ENCODE measurements around the gene GPR33. TPM values are rescaled to one million over a fixed set of nuclear protein-coding genes. Genes with fewer than 3 reads are reported as not detected.
"Not testable (repeated sequence)": the region's sequence is repeated elsewhere in the genome, so short reads cannot be mapped to it uniquely, and the experiment has no call there.

The GPR33 gene
- total RNA-seq, 1 experiment from 2014 or later: not detected

DNA sequence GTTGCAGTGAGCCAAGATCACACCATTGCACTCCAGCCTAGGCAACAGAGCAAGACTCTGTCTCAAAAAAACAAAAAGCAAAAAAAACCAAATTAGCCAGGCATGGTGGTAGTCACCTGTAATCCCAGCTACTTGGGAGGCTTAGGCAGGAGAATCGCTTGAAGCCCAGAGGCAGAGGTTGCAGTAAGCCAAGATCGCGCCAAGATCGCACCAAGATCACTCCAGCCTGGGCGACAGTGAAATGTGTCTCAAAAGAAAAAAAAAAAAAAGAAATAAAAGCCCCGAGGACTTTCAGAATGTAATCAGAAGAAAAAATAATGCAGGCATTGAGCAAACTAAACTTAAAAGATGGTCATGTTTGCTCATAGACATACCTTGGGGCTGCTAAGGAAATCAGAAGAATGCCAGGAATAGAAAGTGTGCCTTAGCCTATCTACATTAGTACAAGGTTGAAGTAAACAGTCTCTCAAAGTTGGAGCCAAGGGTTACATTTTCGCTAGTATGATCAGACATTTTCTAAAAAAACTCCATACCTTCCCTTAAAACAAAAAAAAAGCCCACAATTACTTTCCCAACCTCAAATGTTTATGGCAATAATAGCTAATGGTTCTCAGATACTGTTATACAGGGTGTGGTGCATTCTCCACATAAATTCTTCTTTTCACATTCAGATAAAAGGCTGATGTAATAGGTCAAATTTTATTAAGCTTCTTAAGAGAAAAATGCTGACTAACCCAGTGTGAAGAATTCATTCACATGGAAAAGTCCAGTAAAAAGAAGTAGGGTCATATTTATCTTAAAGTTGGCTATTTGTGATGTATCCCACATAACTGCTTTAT, 46.3 kb downstream of the GPR33 start:
- H3K9me3 ChIP-seq (replicated peaks): no peaks in the 10 kb centered on the region; the same call in 1 of the 2 replicates
- no peaks in the 10 kb centered on the region for H3K36me3 ChIP-seq
- DNase-seq: no peak
- H3K27me3 ChIP-seq: no peaks in the 10 kb centered on the region
- H3K4me1 ChIP-seq: no peaks in the 10 kb centered on the region
- H3K27ac ChIP-seq: no peak overlapping the region
- no peak overlapping the region for H3K4me3 ChIP-seq

DNA sequence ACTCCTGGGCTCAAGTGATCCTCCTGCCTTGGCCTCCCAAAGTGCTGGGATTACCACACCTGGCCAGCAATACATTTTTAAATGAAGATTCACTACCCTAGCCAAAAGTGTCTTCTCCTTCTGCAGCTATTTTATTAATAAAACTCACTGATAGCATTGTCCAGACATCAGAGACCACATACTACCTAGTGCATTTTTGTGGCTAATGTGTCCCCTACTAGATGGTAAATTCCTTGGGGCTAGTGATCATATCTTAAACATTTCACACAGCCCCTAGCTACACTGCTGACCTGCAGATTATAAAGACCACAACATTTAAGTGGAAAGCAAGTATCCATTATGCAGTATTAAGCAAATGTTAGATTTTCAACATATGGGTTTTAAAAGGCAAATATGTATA, 47.6 kb downstream of the GPR33 start:
- no peak for DNase-seq
- no peak overlapping the region for H3K4me3 ChIP-seq
- no peaks in the 10 kb centered on the region for H3K4me1 ChIP-seq
- no peaks in the 10 kb centered on the region for H3K36me3 ChIP-seq
- H3K9me3 ChIP-seq (replicated peaks): no peaks in the 10 kb centered on the region; the same call in 1 of the 2 replicates
- no peaks in the 10 kb centered on the region for H3K27me3 ChIP-seq
- no peak overlapping the region for H3K27ac ChIP-seq

DNA sequence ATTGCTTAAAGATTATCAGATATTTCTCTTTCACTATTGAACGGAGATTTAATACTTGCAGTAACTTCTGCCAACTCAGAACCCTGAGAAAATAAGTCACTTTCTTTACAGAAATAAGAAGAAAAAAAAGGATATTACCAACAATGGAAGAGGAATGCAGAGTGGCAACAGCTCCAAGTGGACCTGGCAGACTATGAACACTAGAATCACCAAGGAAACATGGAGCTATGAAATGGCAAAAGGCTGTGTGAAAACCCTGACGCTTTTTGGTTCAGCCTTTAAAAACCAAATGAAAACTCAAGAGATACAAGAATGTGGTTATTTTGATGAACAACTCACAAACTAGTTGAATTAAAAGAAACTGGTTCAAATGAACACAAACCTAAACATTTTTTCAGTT, 48.3 kb downstream of the GPR33 start:
- H3K27me3 ChIP-seq: no peaks in the 10 kb centered on the region
- no peak overlapping the region for H3K27ac ChIP-seq

DNA sequence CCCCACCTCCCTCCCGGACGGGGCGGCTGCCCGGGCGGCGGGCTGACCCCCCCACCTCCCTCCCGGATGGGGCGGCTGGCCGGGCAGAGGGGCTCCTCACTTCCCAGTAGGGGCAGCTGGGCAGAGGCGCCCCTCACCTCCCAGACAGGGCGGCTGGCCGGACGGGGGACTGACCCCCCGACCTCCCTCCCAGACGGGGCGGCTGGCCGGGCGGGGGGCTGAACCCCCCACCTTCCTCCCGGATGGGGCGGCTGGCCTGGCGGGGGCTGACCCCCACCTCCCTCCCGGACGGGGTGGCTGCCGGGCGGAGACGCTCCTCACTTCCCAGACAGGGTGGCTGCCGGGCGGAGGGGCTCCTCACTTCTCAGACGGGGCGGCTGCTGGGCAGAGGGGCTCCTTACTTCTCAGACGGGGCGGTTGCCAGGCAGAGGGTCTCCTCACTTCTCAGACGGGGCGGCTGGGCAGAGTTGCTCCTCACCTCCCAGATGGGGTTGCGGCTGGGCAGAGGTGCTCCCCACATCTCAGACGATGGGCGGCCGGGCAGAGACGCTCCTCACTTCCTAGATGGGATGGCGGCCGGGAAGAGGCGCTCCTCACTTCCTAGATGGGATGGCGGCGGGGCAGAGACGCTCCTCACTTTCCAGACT, 50.7 kb downstream of the GPR33 start:
- not testable (repeated sequence) for H3K9me3 ChIP-seq (replicated peaks); DNase-seq; H3K27me3 ChIP-seq; H3K4me3 ChIP-seq; H3K27ac ChIP-seq; H3K36me3 ChIP-seq; H3K4me1 ChIP-seq

More for the DNA sequence above, 48.3 kb downstream of the GPR33 start:
- Histone ChIP-seq H3K4me3 (no peak overlapping the region), H3K9me3 (replicated peaks) (no peaks in the 10 kb centered on the region; the same call in 1 of the 2 replicates), H3K4me1 (no peaks in the 10 kb centered on the region), H3K36me3 (no peaks in the 10 kb centered on the region)
- no peak for DNase-seq

DNA sequence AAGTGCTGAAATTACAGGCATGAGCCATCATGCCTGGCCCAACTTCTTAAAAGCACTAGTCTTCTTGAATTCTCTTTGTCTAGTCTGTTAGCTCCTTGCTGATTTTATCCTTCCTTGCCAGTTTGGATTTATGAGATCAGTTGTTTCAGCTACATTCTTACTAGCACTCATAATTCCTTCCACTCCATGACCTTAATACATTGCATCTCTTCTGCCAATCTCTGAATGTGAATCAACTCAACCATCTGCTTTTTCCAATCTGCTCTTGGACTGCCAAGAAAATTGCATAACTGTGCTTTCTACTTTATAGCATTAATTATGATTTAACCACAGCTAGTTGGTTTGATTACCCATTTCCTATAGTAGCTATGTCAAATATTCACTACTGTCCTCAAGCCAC, 52.6 kb downstream of the GPR33 start:
- Histone ChIP-seq H3K9me3 (replicated peaks) (no peaks in the 10 kb centered on the region; the same call in 1 of the 2 replicates), H3K4me1 (no peaks in the 10 kb centered on the region), H3K36me3 (no peaks in the 10 kb centered on the region), H3K27ac (no peak overlapping the region), H3K4me3 (no peak overlapping the region), H3K27me3 (no peaks in the 10 kb centered on the region)
- no peak for DNase-seq

Other genes with a start within 250 kb of the GPR33 start
- 15.5 and 20.6 TPM in 2 replicates for gene HEATR5A, start 67.5 kb downstream of the GPR33 start, total RNA-seq (2014; rRNA removed; shearing (Covaris generic))
- 26.3 and 26.4 TPM in 2 replicates for gene DTD2, start 30.5 kb downstream of the GPR33 start, total RNA-seq (2014; rRNA removed; shearing (Covaris generic))
- 11.2 and 13.6 TPM in 2 replicates for gene NUBPL, start 73.4 kb upstream of the GPR33 start, total RNA-seq (2014; rRNA removed; shearing (Covaris generic))